ENCODE results near the gene ADAM12.

The ADAM12 gene

GRCh38 chr10:126074291-126074690, 314.0 kb downstream of the ADAM12 start:
- POLR2A ChIA-PET, result interaction anchor here (0.9 kb wide), 1 partner anchor 12 kb away, joined by 6 read pairs; no protein-coding TSS in a partner anchor
- CTCF ChIA-PET, result interaction anchor here (2.0 kb wide), 1 partner anchor 11 kb away, joined by 5 read pairs; no protein-coding TSS in a partner anchor

GRCh38 chr10:126073606-126074005, 314.7 kb downstream of the ADAM12 start:
- DNase-seq (ENCODE audit: low read depth, low spot score), result no peak
- no peak overlapping the region for H3K4me3 ChIP-seq (ENCODE audit: low read depth, low read length)
- CTCF ChIA-PET, result interaction anchor here (1.0 to 2.0 kb wide), 2 partner anchors 10 to 44 kb away, joined by 3 to 5 read pairs; no protein-coding TSS in a partner anchor
- no peak for TF ChIP-seq CTCF (IDR thresholded peaks at IDR 0.05; ENCODE audit: insufficient read depth, low read length, missing control alignments)
- POLR2A ChIA-PET, result no interaction called here

More at GRCh38 chr10:126074291-126074690, 314.0 kb downstream of the ADAM12 start:
- no peak overlapping the region for H3K4me3 ChIP-seq (ENCODE audit: low read depth, low read length)
- no peak for DNase-seq (ENCODE audit: low read depth, low spot score)
- TF ChIP-seq CTCF (IDR thresholded peaks at IDR 0.05; ENCODE audit: insufficient read depth, low read length, missing control alignments), result no peak

GRCh38 chr10:126072622-126073021, 315.7 kb downstream of the ADAM12 start:
- CTCF ChIA-PET, result interaction anchor here (2.0 kb wide), 1 partner anchor 9 kb away, joined by 5 read pairs; no protein-coding TSS in a partner anchor
- no peak for TF ChIP-seq CTCF (IDR thresholded peaks at IDR 0.05; ENCODE audit: insufficient read depth, low read length, missing control alignments)
- POLR2A ChIA-PET, result no interaction called here

GRCh38 chr10:126070476-126071215, 317.6 kb downstream of the ADAM12 start:
- no peak overlapping the region for H3K4me3 ChIP-seq (ENCODE audit: low read depth, low read length)
- TF ChIP-seq CTCF (IDR thresholded peaks at IDR 0.05; ENCODE audit: insufficient read depth, low read length, missing control alignments), result no peak
- no peak for DNase-seq (ENCODE audit: low read depth, low spot score)
- ChIA-PET POLR2A (interaction anchor here (0.8 kb wide), 1 partner anchor 10 kb away, joined by 3 read pairs; no protein-coding TSS in a partner anchor), CTCF (interaction anchor here (0.7 to 0.8 kb wide), 2 partner anchors 8 to 11 kb away, joined by 3 read pairs; no protein-coding TSS in a partner anchor)

More at GRCh38 chr10:126072622-126073021, 315.7 kb downstream of the ADAM12 start:
- no peak overlapping the region for H3K4me3 ChIP-seq (ENCODE audit: low read depth, low read length)
- no peak for DNase-seq (ENCODE audit: low read depth, low spot score)

GRCh38 chr10:126068322-126068721, 320.0 kb downstream of the ADAM12 start:
- TF ChIP-seq CTCF (IDR thresholded peaks at IDR 0.05; ENCODE audit: insufficient read depth, low read length, missing control alignments), result no peak
- H3K4me3 ChIP-seq (ENCODE audit: low read depth, low read length), result no peak overlapping the region
- ChIA-PET POLR2A (no interaction called here), CTCF (interaction anchor here (1.2 kb wide), 1 partner anchor 13 kb away, joined by 3 read pairs; no protein-coding TSS in a partner anchor)
- DNase-seq (ENCODE audit: low read depth, low spot score), result no peak

GRCh38 chr10:126066456-126066855, 321.8 kb downstream of the ADAM12 start:
- DNase-seq (ENCODE audit: low read depth, low spot score), result no peak
- CTCF ChIA-PET, result interaction anchor here (1.5 kb wide), 1 partner anchor 16 kb away, joined by 3 read pairs; no protein-coding TSS in a partner anchor
- TF ChIP-seq CTCF (IDR thresholded peaks at IDR 0.05; ENCODE audit: insufficient read depth, low read length, missing control alignments), result no peak
- no peak overlapping the region for H3K4me3 ChIP-seq (ENCODE audit: low read depth, low read length)
- POLR2A ChIA-PET, result no interaction called here

All from AG04449 (cell line).